NCI-H1436 (cell line): ENCODE measurements around the gene OR6K6.

Experiments used
- DNase-seq: peaks from one replicate; lab custom pipeline; 2025; lab: John Stamatoyannopoulos, UW

Gene OR6K6

GRCh38 chr1:158754420-158754819, at the start of gene OR6K6:
Gene OR6K6, plus strand, starts transcription at chr1:158754720. Its CDS starts 168 bp downstream, at chr1:158754888.
- DNase-seq: no peak

- no peak for DNase-seq
These were observed 48.4 kb upstream of the OR6K6 start for GRCh38 chr1:158706096-158706495.

- no peak for DNase-seq
These were observed 43.4 kb upstream of the OR6K6 start for GRCh38 chr1:158711098-158711497.

DNA sequence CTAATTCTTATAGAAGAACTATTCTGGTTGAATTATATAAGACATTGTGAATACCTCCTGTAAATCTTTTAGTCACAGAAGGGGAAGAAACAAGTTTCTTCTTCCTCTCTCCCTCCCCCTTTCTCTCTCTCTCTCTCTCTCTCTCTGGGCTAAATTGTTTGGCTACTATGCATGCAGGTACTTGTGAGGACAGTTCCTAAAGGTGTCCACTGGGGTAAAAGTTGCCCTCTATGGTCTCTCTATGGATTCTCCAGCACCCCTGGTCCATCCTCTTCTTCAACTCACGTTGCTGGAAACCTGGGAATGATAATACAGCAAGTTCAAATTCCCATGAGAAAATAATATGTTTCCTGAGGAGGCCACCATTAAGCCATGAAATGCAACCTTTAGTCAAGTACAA, 39.8 kb upstream of the OR6K6 start:
- no peak for DNase-seq

DNA sequence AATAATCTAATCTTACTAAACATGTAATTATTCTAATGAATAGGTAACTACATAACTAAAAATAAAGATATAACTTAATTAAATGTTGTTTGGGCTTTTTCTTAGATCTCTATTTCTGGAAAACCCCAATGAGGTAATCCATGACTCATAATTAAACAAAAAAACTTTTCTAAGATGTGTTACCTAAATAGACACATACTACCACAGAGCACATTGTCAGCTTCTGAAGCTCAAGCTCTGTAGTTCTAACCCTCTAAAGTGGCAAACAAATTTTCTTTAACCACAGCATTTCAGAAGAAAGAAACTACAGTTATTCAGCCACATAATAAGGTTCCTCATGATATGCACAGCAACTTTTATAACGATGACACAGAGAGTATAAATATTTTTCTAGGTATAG, 38.2 kb upstream of the OR6K6 start:
- no peak for DNase-seq

GRCh38 chr1:158717344-158717743, 37.2 kb upstream of the OR6K6 start:
- no peak for DNase-seq

GRCh38 chr1:158719664-158720063, 34.9 kb upstream of the OR6K6 start:
- no peak for DNase-seq

DNA sequence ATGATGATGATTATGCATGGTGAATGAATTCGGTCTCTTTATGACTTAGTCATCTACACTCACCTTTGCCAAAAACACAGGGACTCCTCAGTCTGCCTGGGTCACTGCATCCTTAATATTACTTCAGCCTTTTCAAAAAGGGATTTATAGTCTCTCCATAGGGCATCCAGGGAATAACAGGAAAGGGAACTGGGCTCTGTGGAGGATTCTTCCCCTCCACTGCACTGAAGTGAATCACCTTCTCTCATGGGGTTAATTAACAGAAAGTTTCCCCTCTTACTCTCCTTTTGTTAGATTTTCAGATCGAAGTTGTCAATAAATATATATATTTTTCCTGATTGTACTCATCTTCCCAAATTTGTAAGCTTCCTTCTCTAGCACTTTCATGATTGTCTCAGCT, 33.9 kb upstream of the OR6K6 start, which contains the start of gene OR6K3:
TSS of gene OR6K3 (minus strand) at position 101 of the 400 bp plus-strand sequence. CDS start 2,605 bp downstream, outside the sequence.
- DNase-seq: no peak

DNA sequence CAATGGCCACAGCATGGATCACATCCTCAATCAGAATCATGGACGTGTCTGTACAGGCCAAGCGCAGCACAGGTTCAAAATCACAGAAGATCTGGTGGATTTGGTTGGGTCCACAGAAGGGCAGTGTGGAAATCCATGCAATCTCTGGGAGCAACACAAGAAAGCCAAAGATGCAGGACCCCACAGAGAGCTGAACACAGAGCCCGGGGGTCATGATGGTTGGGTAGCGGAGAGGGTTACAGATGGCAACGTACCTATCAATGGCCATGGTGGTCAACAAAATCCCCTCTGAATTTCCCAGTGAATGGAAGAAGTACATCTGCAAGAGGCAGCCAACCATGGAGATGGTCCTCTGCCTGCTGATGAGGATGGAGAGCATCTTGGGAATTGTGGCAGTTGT, 30.1 kb upstream of the OR6K6 start:
- no peak for DNase-seq

DNA sequence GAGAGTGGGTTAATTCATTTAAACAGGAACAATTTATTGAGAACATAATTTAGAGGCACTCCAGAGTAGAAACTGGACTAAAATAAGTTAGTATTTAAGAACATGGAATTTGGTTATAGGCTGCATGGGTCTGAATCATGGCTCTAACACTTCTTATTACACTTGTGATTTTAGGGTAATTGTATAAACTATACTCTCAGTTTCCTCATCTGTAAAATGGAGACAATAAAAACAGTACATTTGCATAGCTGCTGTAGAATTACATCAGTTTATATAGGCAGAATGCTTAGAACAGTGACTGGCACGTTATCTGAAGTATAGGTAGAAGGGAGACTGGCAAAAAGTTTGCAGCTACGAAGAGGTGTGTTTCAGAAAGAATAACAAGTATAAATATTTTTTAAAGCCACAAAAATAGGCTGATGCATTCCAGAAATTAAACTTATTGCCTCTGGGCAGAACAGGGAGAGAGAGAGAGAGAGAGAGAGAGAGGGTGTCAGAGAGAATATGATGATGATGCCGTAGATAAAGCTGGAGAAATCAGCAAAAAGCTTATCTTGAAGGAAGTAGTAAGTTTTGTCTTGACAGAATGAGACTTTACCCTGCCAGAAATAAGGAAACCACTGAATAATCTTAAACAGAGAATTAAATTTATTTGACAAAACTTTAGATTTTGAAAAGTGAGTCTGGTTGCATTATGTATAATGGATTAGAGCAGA, 25.9 kb upstream of the OR6K6 start:
- no peak for DNase-seq

- no peak for DNase-seq
These were observed 24.1 kb upstream of the OR6K6 start for GRCh38 chr1:158730453-158730852.

- no peak for DNase-seq
These were observed 22.8 kb upstream of the OR6K6 start for GRCh38 chr1:158731707-158732106.

GRCh38 chr1:158732524-158732923, 22.0 kb upstream of the OR6K6 start:
- no peak for DNase-seq

- DNase-seq: no peak
These were observed 18.7 kb upstream of the OR6K6 start for GRCh38 chr1:158735848-158736247.

- no peak for DNase-seq
These were observed 2.3 kb upstream of the OR6K6 start for GRCh38 chr1:158752155-158752712.

GRCh38 chr1:158771950-158772866, 17.7 kb downstream of the OR6K6 start, which contains the start of gene OR6N1:
Gene OR6N1, minus strand, starts transcription at chr1:158772195. Its CDS starts 5,513 bp downstream, at chr1:158766682.
- DNase-seq: no peak

DNA sequence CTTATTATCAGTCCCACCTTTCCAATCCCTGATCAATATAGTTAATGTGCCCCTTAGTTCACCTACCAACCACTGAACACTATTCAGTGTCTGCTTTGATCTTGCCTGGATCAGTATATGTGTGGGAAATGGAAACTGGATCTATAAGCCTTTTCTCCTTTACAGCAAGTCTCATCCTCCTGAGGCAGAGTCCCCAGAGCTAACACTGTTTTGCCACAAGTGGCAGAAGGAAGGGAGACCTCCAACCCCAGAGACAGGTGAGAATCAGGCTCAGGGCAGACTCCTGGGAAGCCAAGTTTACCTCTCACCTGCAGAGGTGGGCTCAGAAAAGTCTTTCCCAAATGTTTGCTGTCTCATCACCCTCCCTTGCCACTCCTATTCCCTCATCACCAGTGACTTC, 26.6 kb downstream of the OR6K6 start, which contains the start of gene OR6N2:
TSS of gene OR6N2 (minus strand) at position 101 of the 400 bp plus-strand sequence. CDS start 3,569 bp downstream, outside the sequence.
- no peak for DNase-seq

DNA sequence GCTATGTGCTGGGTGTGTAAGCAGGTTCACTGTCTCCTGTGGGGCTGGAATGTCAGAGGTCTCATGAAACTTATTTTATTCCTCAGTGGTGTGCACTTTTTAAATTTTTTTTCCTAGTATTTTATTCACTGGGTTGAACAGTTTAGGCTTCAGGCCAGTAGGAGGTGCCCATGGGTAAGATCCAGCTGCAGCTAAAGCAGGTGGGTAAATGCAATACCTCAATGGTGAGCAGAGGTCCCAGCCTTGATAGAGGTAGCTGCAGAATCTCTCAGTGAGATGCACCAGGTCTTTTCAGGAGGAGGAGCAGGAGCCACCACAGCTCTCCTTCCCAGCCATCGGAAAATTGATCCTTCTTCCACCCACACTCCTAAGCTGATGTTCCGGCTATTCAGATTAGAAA, 39.1 kb downstream of the OR6K6 start:
- DNase-seq: no peak

- DNase-seq: no peak
These were observed 39.7 kb downstream of the OR6K6 start for GRCh38 chr1:158794247-158794646.

DNA sequence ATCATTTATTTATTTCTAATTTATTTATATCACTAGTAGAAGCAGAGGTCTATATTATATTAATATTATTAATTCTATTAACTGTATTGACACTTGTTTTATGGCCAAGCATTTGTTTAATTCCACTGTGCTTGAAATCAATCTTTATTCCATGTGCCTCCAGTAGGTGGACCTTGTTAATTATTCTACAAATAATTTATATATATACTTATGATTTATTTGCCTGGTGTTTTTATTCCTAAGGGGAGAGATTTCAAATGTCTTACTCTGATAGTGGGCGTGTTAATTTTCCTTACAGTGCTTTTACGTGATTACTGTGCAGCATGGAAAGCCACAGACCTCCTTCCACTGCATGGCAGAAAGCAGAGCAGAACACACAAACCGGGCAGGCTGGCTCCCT, 44.0 kb downstream of the OR6K6 start:
- no peak for DNase-seq

DNA sequence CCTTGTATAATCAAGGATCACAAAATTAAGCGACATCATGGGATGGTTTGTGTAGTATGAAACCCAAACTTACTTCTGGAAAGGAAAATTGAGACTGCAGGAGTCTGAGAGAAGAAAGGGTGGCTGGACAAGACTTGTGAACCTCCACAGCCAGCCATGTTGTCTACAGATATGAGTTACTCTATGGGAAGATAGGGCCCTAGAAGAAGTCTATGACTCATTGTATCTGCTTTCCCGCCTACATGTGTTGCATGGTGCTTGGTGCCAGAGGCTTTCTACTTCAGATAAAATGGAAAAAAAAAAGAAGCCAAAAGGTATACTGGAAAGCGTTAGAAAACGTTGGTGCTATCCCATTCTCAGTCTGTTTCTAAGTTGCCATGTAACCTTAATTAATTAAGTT, 45.2 kb downstream of the OR6K6 start:
- no peak for DNase-seq

- no peak for DNase-seq
These were observed 46.0 kb downstream of the OR6K6 start for GRCh38 chr1:158800526-158800925.

- no peak for DNase-seq
These were observed 46.9 kb downstream of the OR6K6 start for GRCh38 chr1:158801396-158801795.
